IMR-90 (cell line): Measurements from ENCODE around the gene DCUN1D2. TPM values are rescaled to one million over a fixed set of nuclear protein-coding genes. Genes with fewer than 3 reads are reported as not detected.

Experiments used
- ATAC-seq: fragments of 200-7000 bp; cut with Tn5 transposase; 2 replicates; pipeline ENCODE4 v1.9.1; 2020; ENCODE audit warnings: low read depth, mild to moderate bottlenecking, moderate library complexity
- BruUV-seq: library from RNA; stranded (reverse); fragments of 400-500 nt; replicated peaks from 2 replicates; lab custom pipeline; 2021; lab: Mats Ljungman, UMichigan
- CTCF ChIA-PET: fragments of 300-600 bp; formaldehyde crosslinking; extraction: SDS; loops from one replicate; lab custom pipeline; 2021; ENCODE audit warnings: antibody characterized with exemption; lab: Yijun Ruan, JAX
- POLR2A ChIA-PET: fragments of 300-600 bp; sonication (Branson Sonifier 250); formaldehyde crosslinking; loops from one replicate; lab custom pipeline; 2022; ENCODE audit warnings: antibody characterized with exemption; ENCODE audit not compliant: unreplicated experiment; lab: Charles Lee
- DNase-seq: peaks from one replicate; pipeline ENCODE4 v3.0.0; 2013
- H2AFZ ChIP-seq: replicated peaks from 2 replicates; pipeline ENCODE3; 2013; ENCODE audit warnings: low read length, mild to moderate bottlenecking; ENCODE audit not compliant: poor library complexity
- H2AK5ac ChIP-seq: 2 replicates; pipeline ENCODE4 v1.6.1; 2013; ENCODE audit warnings: low read depth, low read length, inconsistent platforms
- H2AK9ac ChIP-seq: replicated peaks from 2 replicates; pipeline ENCODE3; 2013; ENCODE audit warnings: mild to moderate bottlenecking, low read depth, low read length, moderate library complexity; ENCODE audit not compliant: poor library complexity
- H2BK120ac ChIP-seq: 2 replicates; pipeline ENCODE4 v1.6.1; 2013; ENCODE audit warnings: low read depth, low read length, inconsistent platforms
- H2BK15ac ChIP-seq: 3 replicates; pipeline ENCODE4 v1.6.1; 2013; ENCODE audit warnings: low read depth, low read length, inconsistent platforms
- H2BK20ac ChIP-seq: 2 replicates; pipeline ENCODE4 v1.6.1; 2013; ENCODE audit warnings: low read depth, mild to moderate bottlenecking, inconsistent platforms, low read length, moderate library complexity
- H2BK5ac ChIP-seq: 2 replicates; pipeline ENCODE4 v1.6.1; 2013; ENCODE audit warnings: mild to moderate bottlenecking, low read depth, low read length, inconsistent platforms; ENCODE audit not compliant: poor library complexity, severe bottlenecking
- H3K14ac ChIP-seq: replicated peaks from 2 replicates; pipeline ENCODE4 v1.6.1; 2013; ENCODE audit warnings: low read depth, low read length, inconsistent platforms
- H3K18ac ChIP-seq: 2 replicates; pipeline ENCODE4 v1.6.1; 2013; ENCODE audit warnings: low read depth, low read length, control low read depth
- H3K23ac ChIP-seq: 2 replicates; pipeline ENCODE4 v1.6.1; 2013; ENCODE audit warnings: low read depth, low read length, inconsistent platforms
- H3K27ac ChIP-seq: 2 replicates; pipeline ENCODE4 v1.5.1; 2013; ENCODE audit warnings: mild to moderate bottlenecking, control low read depth, low read length; ENCODE audit not compliant: insufficient read depth
- H3K27me3 ChIP-seq: 2 replicates; pipeline ENCODE4 v1.6.1; 2013; ENCODE audit warnings: low read length; ENCODE audit not compliant: control insufficient read depth, insufficient read depth
- H3K36me3 ChIP-seq: 2 replicates; pipeline ENCODE4 v1.6.1; 2013; ENCODE audit warnings: low read length, mixed read lengths; ENCODE audit not compliant: control insufficient read depth, insufficient read depth
- H3K4ac ChIP-seq: 2 replicates; pipeline ENCODE4 v1.6.1; 2013; ENCODE audit warnings: low read depth, low read length, inconsistent platforms
- H3K4me1 ChIP-seq: 2 replicates; pipeline ENCODE4 v1.6.1; 2013; ENCODE audit warnings: low read length, mixed read lengths; ENCODE audit not compliant: control insufficient read depth, insufficient read depth
- H3K4me2 ChIP-seq: 2 replicates; pipeline ENCODE4 v1.6.1; 2013; ENCODE audit warnings: low read depth, mild to moderate bottlenecking, control low read depth, low read length, moderate library complexity
- H3K4me3 ChIP-seq: 2 replicates; pipeline ENCODE4 v1.5.1; 2013; ENCODE audit warnings: low read depth, mild to moderate bottlenecking, control low read depth, low read length, moderate library complexity; ENCODE audit not compliant: insufficient read depth
- H3K56ac ChIP-seq: 2 replicates; pipeline ENCODE4 v1.6.1; 2013; ENCODE audit warnings: low read length, inconsistent platforms; ENCODE audit not compliant: insufficient read depth; ENCODE audit errors: extremely low read depth
- H3K79me1 ChIP-seq, 2 experiments: 2 replicates each; pipeline ENCODE4 v1.6.1; 2013; ENCODE audit warnings: low read length in 2 of 2, inconsistent platforms in 1 of 2, low read depth in 1 of 2
- H3K9ac ChIP-seq: 2 replicates; pipeline ENCODE4 v1.6.1; 2013; ENCODE audit warnings: low read depth, low read length, control low read depth
- H3K9me1 ChIP-seq: 2 replicates; pipeline ENCODE4 v1.6.1; 2013; ENCODE audit warnings: low read length, inconsistent platforms; ENCODE audit not compliant: insufficient read depth
- H3K9me3 ChIP-seq: 2 replicates; pipeline ENCODE4 v1.6.1; 2013; ENCODE audit warnings: low read length; ENCODE audit not compliant: control insufficient read depth, insufficient read depth
- H4K20me1 ChIP-seq: 2 replicates; pipeline ENCODE4 v1.6.1; 2013; ENCODE audit warnings: low read length, inconsistent platforms; ENCODE audit not compliant: insufficient read depth
- H4K5ac ChIP-seq: 2 replicates; pipeline ENCODE4 v1.6.1; 2013; ENCODE audit warnings: mild to moderate bottlenecking, low read depth, low read length, control low read depth
- H4K8ac ChIP-seq, 2 experiments: 2 replicates each; pipeline ENCODE4 v1.6.1; 2013; ENCODE audit warnings: low read depth in 2 of 2, low read length in 2 of 2, control low read depth in 1 of 2, inconsistent platforms in 1 of 2
- H4K91ac ChIP-seq: 2 replicates; pipeline ENCODE4 v1.6.1; 2013; ENCODE audit warnings: low read depth, low read length, inconsistent platforms; ENCODE audit not compliant: insufficient read depth
- BHLHE40 ChIP-seq: fragments of 150-350 bp; IDR thresholded peaks from 2 replicates; pipeline ENCODE4 v1.6.1; 2016; ENCODE audit warnings: mild to moderate bottlenecking, low read depth, low read length
- CEBPB ChIP-seq: IDR thresholded peaks from 2 replicates; pipeline ENCODE4 v1.6.1; 2012; ENCODE audit warnings: low read depth, low read length, improper control_type of control experiment
- CHD1 ChIP-seq: IDR thresholded peaks from 2 replicates; pipeline ENCODE4 v1.6.1; 2012; ENCODE audit warnings: low read depth, low read length, improper control_type of control experiment
- CTCF ChIP-seq: conservative IDR thresholded peaks from 2 replicates; pipeline ENCODE4 v1.5.1; 2012; ENCODE audit warnings: mild to moderate bottlenecking, low read depth, low read length, improper control_type of control experiment
- FOS ChIP-seq: fragments of 150-350 bp; IDR thresholded peaks from 2 replicates; pipeline ENCODE4 v1.6.1; 2016; ENCODE audit warnings: low read depth, low read length
- MAFK ChIP-seq: IDR thresholded peaks from 2 replicates; pipeline ENCODE4 v1.6.1; 2012; ENCODE audit warnings: low read depth, low read length, improper control_type of control experiment
- NFE2L2 ChIP-seq: fragments of 150-350 bp; IDR thresholded peaks from 2 replicates; pipeline ENCODE4 v1.6.1; 2016; ENCODE audit warnings: low read depth, mild to moderate bottlenecking, low read length
- POLR2A ChIP-seq: IDR thresholded peaks from 2 replicates; pipeline ENCODE4 v1.6.1; 2012; ENCODE audit warnings: mild to moderate bottlenecking, low read depth, low read length
- RAD21 ChIP-seq: IDR thresholded peaks from 2 replicates; pipeline ENCODE4 v1.6.1; 2012; ENCODE audit warnings: low read length, improper control_type of control experiment
- RCOR1 ChIP-seq: IDR thresholded peaks from 2 replicates; pipeline ENCODE4 v1.6.1; 2012; ENCODE audit warnings: mild to moderate bottlenecking, low read length, improper control_type of control experiment; ENCODE audit not compliant: insufficient replicate concordance
- RFX5 ChIP-seq: IDR thresholded peaks from 2 replicates; pipeline ENCODE4 v1.8.0; 2012; ENCODE audit warnings: low read depth, mild to moderate bottlenecking, low read length, moderate library complexity
- SMC3 ChIP-seq: fragments of 150-350 bp; IDR thresholded peaks from 2 replicates; pipeline ENCODE4 v1.6.1; 2016; ENCODE audit warnings: low read depth, mild to moderate bottlenecking, antibody characterized with exemption, low read length, moderate library complexity
- WGBS, 2 experiments: methylation state at CpG; one replicate each; pipeline versions ENCODE4 v1.1.5 to v1.1.7; 2013; ENCODE audit warnings: missing lambda C conversion rate in 2 of 2; ENCODE audit not compliant: insufficient read length in 1 of 2; ENCODE audit errors: extremely low coverage in 2 of 2; 5-methylcytosine and 5-hydroxymethylcytosine counted together
- dilution Hi-C: fragments of 300-500 bp; cut with HindIII; formaldehyde crosslinking; loops from one replicate; pipeline ENCODE4 v1.14.3; 2018; ENCODE audit warnings: low sequenced_read_pairs; ENCODE audit not compliant: unreplicated experiment
- in situ Hi-C: fragments of 300-500 bp; cut with MboI; formaldehyde crosslinking; loops from 3 replicates; pipeline ENCODE4 v1.14.3; 2019; ENCODE audit warnings: low sequenced_read_pairs, inconsistent platforms, mixed read lengths
- intact Hi-C: fragments of 100-400 bp; cut with micrococcal nuclease; formaldehyde crosslinking; loops from 2 replicates; pipeline ENCODE4 v1.10.0; 2022
- polyA plus RNA-seq, 3 experiments: library from polyadenylated mRNA; depleted of rRNA; stranded (reverse); fragments of >200 nt; gene quantifications; 2 replicates each; pipeline ENCODE4 v1.2.3, GENCODE V29; 2012; ENCODE audit warnings: low replicate concordance in 1 of 3
- total RNA-seq: library from RNA; depleted of rRNA; stranded (reverse); fragments of >200 nt; gene quantifications from 2 replicates; pipeline ENCODE4 v1.2.3, GENCODE V29; 2012
- TF ChIP-seq, protein P1 (sequence below): fragments of 150-350 bp; IDR thresholded peaks from 2 replicates; pipeline ENCODE4 v1.6.1; 2017; ENCODE audit warnings: mild to moderate bottlenecking, antibody characterized with exemption, low read length, low read depth

The DCUN1D2 gene
- total and polyA plus RNA-seq, 2 of the 4 experiments (the other 2 are of a cell fraction): 8.1 to 11.5 TPM

DNA sequence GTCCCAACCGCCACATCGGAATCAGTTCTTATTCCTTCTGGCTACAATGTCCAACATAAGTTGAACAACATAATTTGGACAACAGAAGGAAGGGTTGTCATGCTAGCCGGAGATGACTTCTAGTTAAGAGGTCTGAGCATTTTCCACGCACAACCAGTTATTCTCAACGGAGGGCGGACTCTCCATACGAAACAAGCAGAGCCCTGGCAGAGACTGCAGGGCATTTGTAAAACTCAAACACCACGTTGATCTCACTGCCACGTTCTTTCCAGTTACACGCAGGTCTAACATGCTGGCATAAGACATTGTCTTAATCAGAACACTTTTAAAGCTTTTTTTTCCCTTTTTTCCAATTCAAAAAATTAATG is 38.3 kb upstream of the DCUN1D2 start:
- POLR2A ChIA-PET: no interaction called here
- Histone ChIP-seq H4K8ac (no peak overlapping the region), H3K4ac (no peak overlapping the region), H2AFZ (no peak overlapping the region), H4K20me1 (peaks cover 41% of the 10 kb centered on the region), H3K14ac (no peak overlapping the region), H2BK120ac (no peak overlapping the region), H3K9me3 (no peaks in the 10 kb centered on the region), H3K4me3 (no peak overlapping the region), H3K4me1 (peaks cover 8% of the 10 kb centered on the region), H4K91ac (no peak overlapping the region), H2AK9ac (no peak overlapping the region), H3K9me1 (peaks cover 17% of the 10 kb centered on the region), H3K18ac (no peak overlapping the region), H3K9ac (no peak overlapping the region), H2BK15ac (no peak overlapping the region), H3K4me2 (no peak overlapping the region), H3K36me3 (peaks cover 49% of the 10 kb centered on the region), H3K27ac (no peak overlapping the region), H2AK5ac (no peak overlapping the region), H2BK20ac (no peak overlapping the region), H4K5ac (no peak overlapping the region), H3K56ac (no peak overlapping the region), H3K23ac (no peak overlapping the region), H3K27me3 (no peaks in the 10 kb centered on the region), H3K79me1 (peaks cover 30 to 55% of the 10 kb centered on the region in 2 experiments), H2BK5ac (no peak overlapping the region)
- dilution Hi-C loops (no loop called here), in situ Hi-C loops (no loop called here), intact Hi-C loops (no loop called here)
- ATAC-seq (no peak), DNase-seq (no peak)
- BruUV-seq: no TSS peak
- no peak for TF ChIP-seq SMC3
- no peak for TF ChIP-seq POLR2A
- TF ChIP-seq, protein P1, sequence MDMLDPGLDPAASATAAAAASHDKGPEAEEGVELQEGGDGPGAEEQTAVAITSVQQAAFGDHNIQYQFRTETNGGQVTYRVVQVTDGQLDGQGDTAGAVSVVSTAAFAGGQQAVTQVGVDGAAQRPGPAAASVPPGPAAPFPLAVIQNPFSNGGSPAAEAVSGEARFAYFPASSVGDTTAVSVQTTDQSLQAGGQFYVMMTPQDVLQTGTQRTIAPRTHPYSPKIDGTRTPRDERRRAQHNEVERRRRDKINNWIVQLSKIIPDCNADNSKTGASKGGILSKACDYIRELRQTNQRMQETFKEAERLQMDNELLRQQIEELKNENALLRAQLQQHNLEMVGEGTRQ: no peak
- no peak for TF ChIP-seq RCOR1
- TF ChIP-seq FOS: no peak
- no peak for TF ChIP-seq MAFK
- no peak for TF ChIP-seq RAD21
- no peak for TF ChIP-seq CHD1
- TF ChIP-seq CEBPB: no peak
- no peak for TF ChIP-seq CTCF
- TF ChIP-seq NFE2L2: no peak
- no peak for TF ChIP-seq RFX5
- TF ChIP-seq BHLHE40: no peak
- CTCF ChIA-PET: no interaction called here
- WGBS, 2 experiments: 94% methylated on average over 8 of the region's 10 CpGs; no CpG with 5 or more reads in 1 of the 2 experiments
